K562 (cell line): ENCODE data around the gene C3AR1. TPM values are rescaled to one million over a fixed set of nuclear protein-coding genes. Genes with fewer than 3 reads are reported as not detected.

Source experiments
- ATAC-seq: fragments of 200-7000 bp; cut with Tn5 transposase; 3 replicates; pipeline ENCODE4 v1.9.1; 2020; ENCODE audit warnings: moderate library complexity
- BruUV-seq: library from RNA; stranded (reverse); fragments of 400-500 nt; replicated peaks from 2 replicates; lab custom pipeline; 2021; lab: Mats Ljungman, UMichigan
- CTCF ChIA-PET: fragments of 300-600 bp; formaldehyde crosslinking; extraction: SDS; loops from one replicate; lab custom pipeline; 2021; ENCODE audit warnings: low intra/inter-chr PET ratio; lab: Yijun Ruan, JAX
- POLR2A ChIA-PET: fragments of 300-600, 350-650 bp; sonication (Branson Sonifier 250); formaldehyde crosslinking; extraction: SDS; loops from one replicate; lab custom pipeline; 2021; ENCODE audit warnings: antibody characterized with exemption, inconsistent platforms; lab: Yijun Ruan, JAX
- DNase-seq, 4 experiments: peaks; one replicate each; pipeline versions ENCODE4 v3.0.0 to v3.0.0-alpha.2; 2011 to 2018; ENCODE audit warnings: low spot score in 3 of 4, mixed read lengths in 3 of 4; ENCODE audit errors: extremely low read depth in 1 of 4
- FAIRE-seq: peaks from 2 replicates; lab custom pipeline; 2011; peaks lifted over from hg19 to GRCh38; lab: Jason Lieb, UNC
- H2AFZ ChIP-seq: 2 replicates; pipeline ENCODE4 v1.6.0; 2011; ENCODE audit warnings: low read depth, low read length, control low read depth, inconsistent platforms
- H3K27ac ChIP-seq: fragments of 200-600 bp; 3 replicates; pipeline ENCODE4 v1.8.0; 2011; ENCODE audit warnings: low read depth, mild to moderate bottlenecking, control low read depth, inconsistent platforms, low read length, moderate library complexity, mixed read lengths; ENCODE audit errors: extremely low read depth
- H3K27me3 ChIP-seq, 2 experiments: fragments of 300-600 bp in 1 of 2; 2 replicates in 1 of 2; 3 replicates in 1 of 2; pipeline versions ENCODE4 v1.6.0 to v1.8.0; 2011; ENCODE audit warnings: inconsistent platforms in 2 of 2, low read length in 2 of 2, mild to moderate bottlenecking in 1 of 2, mixed read lengths in 1 of 2, moderate library complexity in 1 of 2; ENCODE audit not compliant: control insufficient read depth in 2 of 2, insufficient read depth in 2 of 2
- H3K36me3 ChIP-seq: fragments of 300-600 bp; 3 replicates; pipeline ENCODE4 v1.8.0; 2011; ENCODE audit warnings: mild to moderate bottlenecking, low read length, inconsistent platforms; ENCODE audit not compliant: control insufficient read depth, insufficient read depth
- H3K4me1 ChIP-seq, 2 experiments: fragments of 200-600 bp in 1 of 2; replicated peaks in 1 of 2; 2 replicates in 1 of 2; 3 replicates in 1 of 2; pipeline versions ENCODE4 v1.5.1 to v1.8.0; 2011; ENCODE audit warnings: inconsistent platforms in 2 of 2, low read length in 2 of 2, mild to moderate bottlenecking in 1 of 2, mixed read lengths in 1 of 2, moderate library complexity in 1 of 2; ENCODE audit not compliant: control insufficient read depth in 2 of 2, insufficient read depth in 2 of 2
- H3K4me2 ChIP-seq: 2 replicates; pipeline ENCODE4 v1.6.1; 2011; ENCODE audit warnings: low read length, control low read depth, inconsistent platforms, mixed read lengths; ENCODE audit not compliant: insufficient read depth
- H3K4me3 ChIP-seq: fragments of 200-600 bp; sonication (generic), shearing (Covaris generic); 2 replicates; pipeline ENCODE4 v1.5.1; 2016; ENCODE audit warnings: control low read depth, inconsistent platforms
- H3K79me2 ChIP-seq: fragments of 200-600 bp; 3 replicates; pipeline ENCODE4 v1.8.0; 2011; ENCODE audit warnings: low read length, inconsistent platforms; ENCODE audit not compliant: control insufficient read depth, insufficient read depth
- H3K9ac ChIP-seq, 2 experiments: 2 replicates each; pipeline versions ENCODE4 v1.6.0 to v1.6.1; 2011; ENCODE audit warnings: low read depth in 2 of 2, low read length in 2 of 2, control low read depth in 1 of 2, inconsistent platforms in 1 of 2, mild to moderate bottlenecking in 1 of 2, mixed read lengths in 1 of 2; ENCODE audit not compliant: insufficient read depth in 1 of 2
- H3K9me1 ChIP-seq: one replicate; pipeline ENCODE4 v1.6.0; 2011; ENCODE audit warnings: inconsistent platforms, mild to moderate bottlenecking, low read length, moderate library complexity; ENCODE audit not compliant: control insufficient read depth, insufficient read depth
- H3K9me3 ChIP-seq: replicated peaks from 2 replicates; pipeline ENCODE4 v1.5.1; 2011; ENCODE audit warnings: low read depth, low read length, inconsistent platforms; ENCODE audit not compliant: control insufficient read depth, insufficient read depth
- H4K20me1 ChIP-seq: replicated peaks from 2 replicates; pipeline ENCODE4 v1.6.1; 2011; ENCODE audit warnings: low read length, inconsistent platforms, mixed read lengths; ENCODE audit not compliant: control insufficient read depth, insufficient read depth
- AFF1 ChIP-seq, 2 experiments: fragments of 450-650 bp; IDR thresholded peaks; 2 replicates each; pipeline ENCODE4 v1.6.1; 2018; ENCODE audit warnings: mild to moderate bottlenecking in 2 of 2, low read depth in 1 of 2; ENCODE audit not compliant: partially characterized antibody in 2 of 2
- ATF1 ChIP-seq, 2 experiments: fragments of 450-650 bp in 1 of 2; IDR thresholded peaks; 2 replicates each; pipeline ENCODE4 v1.6.1; 2016; ENCODE audit warnings: missing compliant biosample characterization in 1 of 2, missing genetic modification characterization in 1 of 2
- GABPB1 ChIP-seq: sonication (generic); formaldehyde crosslinking; IDR thresholded peaks from 2 replicates; pipeline ENCODE4 v1.8.0; 2022; ENCODE audit warnings: mild to moderate bottlenecking, missing genetic modification reagents
- LEF1 ChIP-seq: fragments of 450-650 bp; IDR thresholded peaks from 2 replicates; pipeline ENCODE4 v1.6.1; 2016; ENCODE audit warnings: mild to moderate bottlenecking
- NFIC ChIP-seq: fragments of 450-650 bp; IDR thresholded peaks from 2 replicates; pipeline ENCODE4 v1.6.1; 2017; ENCODE audit warnings: mild to moderate bottlenecking, inconsistent platforms
- PBX2 ChIP-seq, 2 experiments: IDR thresholded peaks in 1 of 2; conservative IDR thresholded peaks in 1 of 2; 2 replicates each; pipeline ENCODE4 v1.6.1; 2016; ENCODE audit warnings: low read depth in 2 of 2, mild to moderate bottlenecking in 1 of 2, missing compliant biosample characterization in 1 of 2, missing genetic modification characterization in 1 of 2, moderate library complexity in 1 of 2
- RCOR1 ChIP-seq, 2 experiments: IDR thresholded peaks; 2 replicates each; pipeline ENCODE4 v1.6.1; 2012; ENCODE audit warnings: low read depth in 2 of 2, low read length in 2 of 2, borderline replicate concordance in 1 of 2, improper control_type of control experiment in 1 of 2
- TCF7 ChIP-seq: sonication (generic); IDR thresholded peaks from 2 replicates; pipeline ENCODE4 v1.6.1; 2016; ENCODE audit warnings: antibody characterized with exemption, borderline replicate concordance
- XRCC5 ChIP-seq: fragments of 200-400 bp; formaldehyde crosslinking; IDR thresholded peaks from 2 replicates; pipeline ENCODE4 v1.6.1; 2017; ENCODE audit warnings: low read depth, mild to moderate bottlenecking, low read length
- ZBTB12 ChIP-seq: fragments of 250-450 bp; sonication (Bioruptor Pico); IDR thresholded peaks from 2 replicates; pipeline ENCODE4 v1.4.0; 2020
- ZNF124 ChIP-seq: sonication (generic); formaldehyde crosslinking; IDR thresholded peaks from 2 replicates; pipeline ENCODE4 v1.8.1; 2022; ENCODE audit warnings: missing genetic modification reagents
- WGBS: fragments of 100-300 bp; shearing (Covaris generic); methylation state at CpG from one replicate; pipeline ENCODE4 v1.1.6; 2016; ENCODE audit warnings: low coverage, mixed read lengths; ENCODE audit not compliant: insufficient coverage; ENCODE audit errors: missing lambda C conversion rate; 5-methylcytosine and 5-hydroxymethylcytosine counted together
- in situ Hi-C: fragments of 300-500 bp; cut with MboI; formaldehyde crosslinking; loops from 4 replicates; pipeline ENCODE4 v1.15.0; 2018; ENCODE audit warnings: inconsistent platforms, mixed read lengths
- intact Hi-C: fragments of 100-400 bp; cut with micrococcal nuclease; formaldehyde crosslinking; loops from 2 replicates; pipeline ENCODE4 v1.14.2; 2022
- polyA plus RNA-seq, 8 experiments: library from polyadenylated mRNA; depleted of rRNA in 4 of 8; stranded (reverse) in 5 of 8; unstranded in 3 of 8; fragments of >200 nt; fragmentation: Nextera tagmentation in 2 of 8; fragmentation: Illumina TruSeq in 1 of 8; extraction: Ambion mirVana in 2 of 8; extraction: Trizol in 1 of 8; gene quantifications; 2 replicates each; pipeline versions ENCODE4 v1.2.1 to v1.2.3, GENCODE V29; 2011 to 2014; ENCODE audit warnings: inconsistent platforms in 1 of 8, missing spikeins in 1 of 8
- total RNA-seq, 7 experiments: library from RNA; depleted of rRNA in 6 of 7; stranded (reverse); fragments of >200 nt in 6 of 7; fragmentation: Illumina TruSeq in 2 of 7; extraction: Trizol in 2 of 7; gene quantifications; 2 replicates each; pipeline versions ENCODE4 v1.2.1 to v1.2.3, GENCODE V29; 2011 to 2021; ENCODE audit warnings: low replicate concordance in 1 of 7

Gene C3AR1
- total and polyA plus RNA-seq, 9 of the 15 experiments (the other 6 are each of a cell fraction or from before 2014, with no cell fraction given): 2.2 to 12.9 (median 5.3) TPM

GRCh38 chr12:8037046-8037663 lies 29.0 kb downstream of the C3AR1 start:
- no peak overlapping the region for H3K4me3 ChIP-seq
- no peaks in the 10 kb centered on the region; the same call in 1 of the 2 replicates for H4K20me1 ChIP-seq
- H3K9me3 ChIP-seq: no peaks in the 10 kb centered on the region
- POLR2A ChIA-PET: interaction anchor here (1.2 kb wide), 1 partner anchor 29 kb away, joined by 4 read pairs; the partner anchor contains the start of gene C3AR1
- WGBS: 17% methylated on average over 6 of the region's 6 CpGs
- H3K9me1 ChIP-seq: peaks cover 2% of the 10 kb centered on the region
- peaks cover 19% of the 10 kb centered on the region; the same call in 1 of the 3 replicates for H3K36me3 ChIP-seq
- in situ Hi-C loops: no loop called here
- no peak overlapping the region for H3K4me2 ChIP-seq
- peaks cover 39 to 54% of the 10 kb centered on the region in 2 experiments for H3K4me1 ChIP-seq
- intact Hi-C loops: no loop called here
- DNase-seq: no peak
- no peak overlapping the region for H2AFZ ChIP-seq
- H3K27ac ChIP-seq: no peak overlapping the region
- CTCF ChIA-PET: no interaction called here
- no TSS peak for BruUV-seq
- FAIRE-seq: peak; percentile 68
- H3K79me2 ChIP-seq: peaks cover 48% of the 10 kb centered on the region
- H3K27me3 ChIP-seq: no peaks in the 10 kb centered on the region; a peak in 1 of 5 replicates
- no peak overlapping the region; a peak in 1 of 4 replicates for H3K9ac ChIP-seq
- no peak for ATAC-seq
- TF ChIP-seq XRCC5 (no peak), RCOR1 (IDR thresholded peaks at IDR 0.05; ENCODE audit: borderline replicate concordance in 1 of 2, low read depth in 2 of 2, low read length in 2 of 2) (0 out of 4 replicates have a peak, but pooled peaks of 1 of the 2 experiments have one; percentile 24), GABPB1 (CRISPR knock-in tag) (no peak), ATF1 (CRISPR knock-in tag; IDR thresholded peaks at IDR 0.05) (no peak), ATF1 (tag; IDR thresholded peaks at IDR 0.05) (no peak), NFIC (0 out of 2 replicates have a peak, but pooled peaks have one; percentile 16), TCF7 (peak; percentile 76; the same call in 1 of the 2 replicates), LEF1 (peak; percentile 70), ZNF124 (CRISPR knock-in tag) (no peak), PBX2 (CRISPR knock-in tag; IDR thresholded peaks at IDR 0.05; ENCODE audit: low read depth) (no peak), PBX2 (tag; conservative IDR thresholded peaks at IDR 0.05; ENCODE audit: low read depth) (peak; percentile 52; the same call in 1 of the 2 replicates), ZBTB12 (no peak), AFF1 (IDR thresholded peaks at IDR 0.05; ENCODE audit: low read depth in 1 of 2, partially characterized antibody in 2 of 2) (peak in 1 of 2 experiments; percentile 70)
